GM12891 (cell line): ENCODE results near the gene STARD8.

Experiments used
- DNase-seq: peaks from one replicate; pipeline ENCODE4 v3.0.0; 2011; ENCODE audit warnings: low spot score; ENCODE audit not compliant: insufficient read length
- FAIRE-seq: peaks from 2 replicates; lab custom pipeline; 2011; peaks lifted over from hg19 to GRCh38; lab: Jason Lieb, UNC
- PAX5 ChIP-seq: IDR thresholded peaks from 2 replicates; pipeline ENCODE4 v1.6.1; 2011; ENCODE audit warnings: low read length, moderate library complexity, mild to moderate bottlenecking; ENCODE audit not compliant: insufficient read depth, severe bottlenecking
- POLR2A ChIP-seq: IDR thresholded peaks from 2 replicates; pipeline ENCODE4 v1.6.1; 2011; ENCODE audit warnings: low read depth, low read length, control low read depth
- POLR2AphosphoS5 ChIP-seq: IDR thresholded peaks from 2 replicates; pipeline ENCODE4 v1.6.1; 2011; ENCODE audit warnings: low read depth, low read length, control low read depth
- POU2F2 ChIP-seq: IDR thresholded peaks from 2 replicates; pipeline ENCODE4 v1.6.1; 2011; ENCODE audit warnings: low read depth, mild to moderate bottlenecking, control low read depth, low read length, moderate library complexity
- SPI1 ChIP-seq: IDR thresholded peaks from 2 replicates; pipeline ENCODE4 v1.6.1; 2011; ENCODE audit warnings: low read depth, low read length, control low read depth
- TAF1 ChIP-seq: IDR thresholded peaks from 2 replicates; pipeline ENCODE4 v1.6.1; 2011; ENCODE audit warnings: low read depth, low read length, control low read depth

STARD8 gene

DNA sequence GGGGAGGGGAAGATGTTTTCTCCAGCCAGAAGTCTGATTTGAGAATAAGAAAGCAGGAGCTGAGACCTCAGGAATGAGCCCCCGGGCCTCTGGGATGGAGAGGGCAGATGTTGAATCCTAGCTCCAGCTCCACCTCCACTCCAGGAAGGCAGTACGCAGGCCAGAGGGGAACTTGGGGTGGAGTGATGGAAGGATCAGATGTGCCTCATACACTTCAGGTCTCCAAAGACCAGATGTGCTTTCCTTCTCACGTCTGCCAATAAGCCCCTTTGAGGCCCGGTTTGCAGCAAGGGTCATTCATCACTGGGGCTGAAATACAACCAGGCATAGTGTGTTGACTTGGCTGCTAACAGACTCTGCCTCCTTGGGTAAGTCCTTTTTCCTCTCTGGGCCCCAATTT, 28.1 kb downstream of the STARD8 start:
- no peak for DNase-seq
- FAIRE-seq = no peak
- no peak for TF ChIP-seq TAF1
- TF ChIP-seq POLR2A = no peak
- TF ChIP-seq POU2F2 = no peak
- TF ChIP-seq SPI1 = no peak
- no peak for TF ChIP-seq POLR2AphosphoS5
- no peak for TF ChIP-seq PAX5

GRCh38 chrX:68676335-68676734, 28.9 kb downstream of the STARD8 start:
- no peak for FAIRE-seq
- TF ChIP-seq TAF1 = no peak
- no peak for TF ChIP-seq SPI1
- TF ChIP-seq POU2F2 = no peak
- TF ChIP-seq POLR2A = no peak
- TF ChIP-seq POLR2AphosphoS5 = no peak
- no peak for TF ChIP-seq PAX5
- DNase-seq = no peak

DNA sequence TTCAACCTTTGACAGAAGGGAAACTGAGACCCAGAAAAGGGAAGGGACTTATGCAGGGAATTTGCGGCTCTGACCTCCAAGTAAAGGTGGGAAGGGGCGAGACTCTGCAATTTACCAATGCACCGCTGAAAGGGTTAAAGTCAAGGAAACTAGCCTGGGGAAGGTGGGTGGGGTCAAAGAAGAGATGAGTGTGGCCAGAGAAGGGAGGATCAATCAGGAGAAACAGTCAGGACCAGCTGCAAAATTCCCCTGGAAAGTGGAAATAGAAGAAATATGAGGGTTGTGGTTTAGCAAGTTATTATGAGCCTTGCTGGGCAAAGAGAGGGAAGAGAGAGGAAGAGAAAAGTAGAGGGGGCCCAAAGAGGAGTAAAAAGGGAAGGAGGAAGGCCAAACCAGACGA, 30.5 kb downstream of the STARD8 start:
- no peak for TF ChIP-seq PAX5
- TF ChIP-seq POU2F2 = no peak
- no peak for TF ChIP-seq SPI1
- no peak for TF ChIP-seq POLR2A
- TF ChIP-seq POLR2AphosphoS5 = no peak
- no peak for TF ChIP-seq TAF1
- FAIRE-seq = no peak
- no peak for DNase-seq

DNA sequence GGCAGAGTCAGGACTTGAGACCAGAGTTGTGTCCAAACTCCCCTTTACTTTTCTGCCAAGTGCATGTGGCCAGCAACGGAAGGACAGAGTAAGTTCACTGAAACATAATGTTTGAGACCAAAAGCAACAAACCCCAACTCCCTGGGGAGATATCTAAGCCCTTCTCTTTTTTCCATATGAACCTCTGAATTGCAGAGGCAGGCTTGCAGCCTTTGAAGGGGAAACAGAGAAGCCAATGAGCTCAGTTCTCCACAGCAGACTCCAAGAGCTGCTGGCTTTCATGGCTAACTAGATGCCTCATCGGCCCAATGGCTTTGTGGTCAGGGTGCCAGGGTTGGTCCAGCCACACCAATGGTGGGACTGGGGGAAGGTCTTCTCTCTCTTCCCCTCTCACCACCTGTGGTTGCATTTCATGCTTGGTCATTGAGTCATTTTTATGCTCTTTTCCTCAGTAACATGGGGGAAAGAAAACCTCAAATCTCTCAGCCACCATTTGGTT, 34.0 kb downstream of the STARD8 start:
- DNase-seq = no peak

DNA sequence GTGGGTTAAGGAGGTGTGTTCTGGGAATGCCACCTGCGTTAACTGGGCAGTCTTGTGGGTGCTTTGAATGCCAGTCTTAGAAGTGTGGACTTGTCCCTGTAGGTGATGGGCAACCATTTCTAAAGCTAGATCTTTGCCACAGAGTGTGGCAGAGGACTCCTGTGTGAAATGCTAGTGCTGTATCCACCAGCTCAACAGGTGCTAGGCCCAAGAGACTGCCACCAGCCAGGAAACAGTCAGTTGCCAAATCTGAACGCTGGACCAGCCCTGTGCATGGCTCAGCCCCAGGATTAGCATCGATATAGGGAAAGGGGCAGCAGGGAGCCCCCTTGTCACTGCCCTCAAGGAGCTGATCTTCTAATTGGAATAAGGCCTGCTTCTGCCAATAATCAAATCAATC, 35.3 kb downstream of the STARD8 start:
- TF ChIP-seq PAX5 = no peak
- TF ChIP-seq POLR2AphosphoS5 = no peak
- TF ChIP-seq POLR2A = no peak
- no peak for TF ChIP-seq POU2F2
- TF ChIP-seq TAF1 = no peak
- TF ChIP-seq SPI1 = no peak
- FAIRE-seq (no peak), DNase-seq (no peak)

More for the DNA sequence above, 34.0 kb downstream of the STARD8 start:
- FAIRE-seq = no peak
- TF ChIP-seq TAF1 (no peak), POLR2A (no peak), POU2F2 (no peak), PAX5 (no peak), POLR2AphosphoS5 (no peak), SPI1 (no peak)

- no peak for FAIRE-seq
Measured at GRCh38 chrX:68683580-68683979, 36.1 kb downstream of the STARD8 start.

GRCh38 chrX:68684291-68684918, 36.9 kb downstream of the STARD8 start:
- FAIRE-seq (no peak), DNase-seq (no peak)
- no peak for TF ChIP-seq POLR2A
- no peak for TF ChIP-seq PAX5
- no peak for TF ChIP-seq SPI1
- TF ChIP-seq POLR2AphosphoS5 = no peak
- no peak for TF ChIP-seq TAF1
- TF ChIP-seq POU2F2 = no peak

More at GRCh38 chrX:68683580-68683979, 36.1 kb downstream of the STARD8 start:
- TF ChIP-seq POLR2A = no peak
- DNase-seq = no peak

GRCh38 chrX:68684919-68685304, 37.4 kb downstream of the STARD8 start:
- FAIRE-seq (no peak), DNase-seq (no peak)
- no peak for TF ChIP-seq TAF1
- TF ChIP-seq POLR2AphosphoS5 = no peak
- TF ChIP-seq SPI1 = peak; percentile 18; the same call in 1 of the 2 replicates

DNA sequence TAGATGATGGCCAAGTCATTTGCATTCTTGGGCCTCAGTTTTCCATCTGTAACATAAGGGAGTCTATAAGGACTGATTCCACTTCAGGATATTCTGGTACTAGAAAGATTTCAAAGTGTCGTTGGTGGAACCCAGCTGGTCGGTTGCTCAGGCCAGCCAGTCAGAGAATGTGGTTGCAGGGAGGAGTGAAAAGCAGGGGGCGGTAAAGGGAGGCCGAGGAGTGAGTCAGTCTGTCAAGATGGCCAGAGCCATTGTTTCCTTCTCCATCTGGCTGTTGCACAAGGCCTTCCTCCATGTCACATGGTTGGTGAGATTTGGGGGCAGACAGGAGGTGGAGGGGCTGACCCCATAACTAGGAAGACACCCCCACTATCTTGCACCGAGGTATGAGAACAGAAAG, 38.2 kb downstream of the STARD8 start:
- FAIRE-seq (peak; percentile 84), DNase-seq (no peak)
- TF ChIP-seq POU2F2 (no peak), TAF1 (no peak), PAX5 (no peak), SPI1 (no peak), POLR2AphosphoS5 (no peak), POLR2A (no peak)
